NCI-H2196 treated with DMSO at 0.1 percent for 48 hours (cell line): ENCODE measurements around the gene MBP.

ENCODE experiments used
- DNase-seq: peaks from one replicate; lab custom pipeline; 2025; ENCODE audit not compliant: unreplicated experiment; lab: John Stamatoyannopoulos, UW

MBP gene

DNA sequence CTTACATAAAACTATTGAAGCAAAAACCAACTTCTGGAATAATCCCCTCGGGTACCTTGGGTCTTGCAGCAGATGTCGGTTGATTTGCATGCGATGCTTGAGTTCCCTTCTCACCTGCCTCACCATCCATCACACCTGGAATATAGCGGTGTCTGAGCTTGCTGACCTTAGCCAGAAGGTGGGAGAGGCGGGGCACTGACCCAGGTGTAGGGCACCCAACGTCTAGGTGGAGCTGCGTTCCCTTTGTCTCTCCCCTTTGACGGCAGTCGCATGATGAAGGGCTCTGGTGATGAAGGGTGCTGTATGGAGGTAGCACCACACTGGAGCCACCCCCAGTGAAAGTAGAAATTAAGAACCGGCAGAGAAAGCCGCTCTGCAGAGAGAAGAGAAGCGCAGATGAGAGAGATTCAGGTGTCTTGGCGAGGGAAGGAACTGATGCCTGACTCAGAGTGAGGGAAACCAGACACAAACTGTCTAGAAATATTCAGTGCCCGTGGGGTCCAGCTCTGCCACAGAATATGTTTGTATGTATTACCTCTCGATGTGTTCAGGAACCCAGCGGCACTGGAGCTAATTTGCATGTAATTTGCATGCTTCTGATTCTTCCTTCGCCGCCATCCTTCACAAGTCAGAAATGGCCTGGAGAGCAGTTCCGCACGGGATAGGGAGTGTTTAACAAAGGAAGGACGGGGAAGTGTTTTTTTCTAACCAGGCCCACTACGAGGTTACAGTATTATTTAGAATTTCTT lies 19.4 kb upstream of the MBP start:
- DNase-seq: no peak

DNA sequence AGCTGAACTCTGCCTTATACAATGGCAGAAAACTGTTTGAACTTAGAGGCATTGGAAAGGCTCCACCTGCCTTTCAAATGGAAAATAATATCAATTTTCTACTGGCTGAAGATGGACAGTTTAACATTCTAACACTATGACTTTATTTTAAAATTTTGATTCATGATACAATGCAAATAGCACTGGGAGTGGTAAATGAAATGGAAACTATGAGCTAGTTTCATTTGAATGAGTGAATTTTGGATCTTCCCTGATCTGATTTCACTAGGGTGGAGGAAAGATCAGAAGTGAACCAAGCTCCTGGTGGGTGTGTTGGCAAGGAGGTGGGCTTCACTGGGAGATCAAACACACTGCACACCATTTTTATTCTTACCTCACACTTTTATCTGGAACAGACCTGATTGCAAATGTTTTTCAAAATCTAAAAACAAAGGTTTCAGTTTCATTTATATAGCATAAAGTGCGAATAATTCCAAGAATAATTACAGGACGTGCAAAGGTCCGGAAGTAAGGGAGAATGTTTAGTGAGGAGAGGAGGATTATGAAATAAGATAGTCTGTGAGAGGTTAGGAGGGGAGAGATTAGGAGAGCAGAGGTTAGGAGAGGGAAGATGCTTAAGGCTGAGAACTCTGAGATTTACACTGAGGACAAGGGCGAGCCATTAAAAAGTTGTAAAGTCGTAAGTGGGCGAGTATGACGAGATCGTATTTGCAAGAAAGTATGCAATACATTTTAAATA lies 18.6 kb upstream of the MBP start:
- DNase-seq: no peak

DNA sequence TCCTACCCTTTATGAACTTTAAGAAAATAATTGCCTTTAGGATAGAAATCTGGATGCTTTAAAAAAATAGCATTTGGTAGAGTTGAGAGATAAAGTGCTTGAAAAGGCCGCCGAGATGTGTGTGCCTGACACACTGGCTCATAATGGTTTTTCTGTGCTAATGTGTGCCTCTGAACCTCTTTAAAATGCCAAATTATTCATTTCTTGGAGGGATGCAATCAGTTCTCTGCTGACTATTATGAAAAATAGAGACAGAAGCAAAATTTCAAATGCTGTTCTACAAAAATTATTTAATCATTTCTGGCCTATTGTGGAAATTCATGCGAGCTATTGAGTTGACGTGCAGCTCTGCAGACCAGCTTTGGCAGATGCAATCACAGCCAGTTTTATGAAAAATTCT lies 18.0 kb upstream of the MBP start:
- DNase-seq: no peak

DNA sequence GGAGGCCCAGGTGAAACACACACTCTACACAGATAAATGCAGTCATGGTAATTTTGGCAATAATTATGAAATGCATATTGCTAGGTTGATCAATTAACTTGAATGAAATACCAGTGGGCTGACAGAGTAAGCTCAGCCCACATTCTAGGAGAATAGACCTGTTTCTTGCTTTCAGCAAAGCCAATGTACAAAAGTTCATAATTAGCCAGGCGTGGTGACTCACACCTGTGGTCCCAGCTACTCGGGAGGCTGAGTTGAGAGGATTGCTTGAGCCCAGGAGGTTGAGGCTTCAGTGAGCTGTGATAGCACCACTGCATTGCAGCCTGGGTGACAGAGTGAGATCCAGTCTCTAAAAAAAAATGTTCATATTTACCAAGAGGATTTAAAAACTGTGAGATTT lies 15.7 kb upstream of the MBP start:
- DNase-seq: no peak

DNA sequence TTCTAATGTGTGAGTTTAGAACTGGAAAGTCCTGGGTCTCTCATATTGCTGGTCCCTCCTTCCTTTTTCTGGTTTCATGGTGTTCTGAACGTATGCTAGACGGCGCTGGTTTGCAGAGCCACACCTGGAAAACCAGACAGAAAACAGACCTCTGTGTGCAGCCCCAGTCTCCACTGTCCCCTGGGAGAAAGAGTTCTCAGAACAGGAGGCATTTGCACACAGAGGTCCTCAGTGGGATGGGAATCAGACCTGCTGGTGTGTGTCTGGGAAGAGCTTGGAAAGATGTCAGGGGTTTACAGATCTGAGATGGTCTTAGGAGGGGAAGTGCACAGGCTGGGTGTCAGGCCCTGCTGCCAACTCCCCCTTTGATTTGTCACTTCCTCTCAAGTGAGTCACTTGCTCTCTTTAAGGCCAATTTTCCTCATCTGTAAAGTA lies 14.9 kb upstream of the MBP start:
- no peak for DNase-seq

DNA sequence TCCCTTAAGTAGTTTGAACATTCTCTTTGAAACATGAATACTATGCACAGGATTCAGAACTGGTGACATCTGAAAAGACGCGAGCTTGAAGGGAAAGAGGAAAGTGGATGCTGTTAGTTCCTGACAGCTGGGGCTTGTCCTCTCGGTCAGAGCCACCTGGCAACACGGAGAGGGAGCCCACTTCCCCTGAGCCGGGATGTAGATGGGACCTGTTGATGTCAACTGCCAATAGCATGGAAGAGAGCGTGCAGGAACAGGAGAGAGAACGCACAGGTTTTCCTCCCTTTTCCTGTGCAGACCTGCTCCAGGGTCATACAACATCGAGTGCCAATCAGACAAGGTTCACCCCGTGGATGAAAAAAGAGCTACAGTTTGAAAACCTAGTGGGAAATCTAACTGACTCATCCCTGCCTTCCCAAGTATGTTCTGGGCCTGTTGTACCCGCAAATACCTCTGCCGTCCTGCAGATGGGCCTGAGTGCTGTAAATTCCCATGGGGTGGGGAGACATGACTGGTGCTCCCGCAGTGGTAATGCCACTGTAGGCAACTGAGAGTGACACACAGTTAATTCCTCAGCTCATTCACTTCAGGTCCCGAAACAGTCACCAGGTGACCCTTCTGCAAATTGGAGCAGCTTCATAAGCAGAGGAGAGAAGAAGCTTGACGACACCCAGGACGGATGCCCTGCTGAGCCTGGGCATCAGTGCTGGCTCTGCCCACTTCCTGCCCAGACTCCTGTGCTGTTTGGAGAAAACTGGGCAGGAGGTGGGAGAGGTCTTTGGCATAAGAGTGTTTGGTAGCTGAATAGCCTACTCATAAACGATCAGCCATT lies 13.9 kb upstream of the MBP start:
- no peak for DNase-seq

DNA sequence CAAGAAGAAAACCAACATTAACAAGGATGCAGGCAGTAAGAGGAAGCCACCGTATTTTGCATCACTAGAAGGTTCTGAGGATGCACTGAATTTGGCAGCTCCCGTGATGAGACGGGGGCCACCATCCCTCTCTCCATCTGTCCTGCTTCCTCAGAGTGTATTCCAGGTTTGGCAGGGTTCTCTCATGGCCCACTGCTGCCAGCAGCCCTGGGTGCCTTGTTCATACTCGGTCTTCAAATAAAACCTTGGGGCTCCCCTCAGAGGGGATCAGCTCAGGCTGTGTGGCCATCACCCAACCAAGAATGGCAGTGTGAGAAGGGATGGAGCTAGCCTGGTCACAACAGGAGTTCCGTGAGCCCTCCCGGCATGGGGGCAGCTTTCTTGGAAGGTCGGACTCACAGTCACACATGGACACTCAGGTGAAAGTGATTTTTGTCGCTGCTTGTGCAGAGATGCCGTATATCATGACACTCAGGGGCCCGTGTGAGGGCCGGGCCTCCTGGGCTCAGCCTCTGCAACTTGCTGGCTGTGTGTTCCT lies 12.8 kb upstream of the MBP start:
- DNase-seq: no peak

DNA sequence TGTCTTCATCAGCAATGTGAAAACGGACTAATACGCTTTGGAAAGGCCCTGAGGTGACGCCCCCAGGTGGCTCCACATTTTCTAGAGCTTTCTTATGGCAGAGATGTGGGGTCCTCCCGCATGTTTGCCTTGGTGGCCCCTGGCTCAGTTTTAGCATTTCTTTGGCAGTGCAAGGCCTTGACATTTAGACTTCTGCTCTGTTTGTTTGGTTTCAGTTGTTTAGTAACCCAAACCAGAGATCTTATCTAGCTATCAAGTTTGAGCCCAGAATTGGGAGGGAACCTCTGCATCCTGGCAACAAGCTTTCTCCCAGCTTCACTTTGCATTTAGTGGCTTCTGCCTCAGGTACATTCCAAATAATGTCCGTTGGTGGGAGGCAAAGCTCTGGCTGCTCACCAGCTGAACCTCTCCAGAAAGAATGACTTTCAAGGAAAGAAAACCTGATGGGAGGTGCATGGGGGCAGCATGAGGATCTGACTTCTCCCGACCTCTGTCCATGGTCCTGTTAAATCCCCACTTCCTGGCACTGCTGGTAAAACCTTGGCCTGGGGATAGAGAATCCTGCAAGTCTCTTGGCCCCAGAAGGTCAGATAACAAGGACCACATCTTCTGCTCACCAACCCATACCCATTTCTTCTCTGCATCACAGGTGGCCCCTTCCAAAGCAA lies 12.0 kb upstream of the MBP start:
- no peak for DNase-seq

DNA sequence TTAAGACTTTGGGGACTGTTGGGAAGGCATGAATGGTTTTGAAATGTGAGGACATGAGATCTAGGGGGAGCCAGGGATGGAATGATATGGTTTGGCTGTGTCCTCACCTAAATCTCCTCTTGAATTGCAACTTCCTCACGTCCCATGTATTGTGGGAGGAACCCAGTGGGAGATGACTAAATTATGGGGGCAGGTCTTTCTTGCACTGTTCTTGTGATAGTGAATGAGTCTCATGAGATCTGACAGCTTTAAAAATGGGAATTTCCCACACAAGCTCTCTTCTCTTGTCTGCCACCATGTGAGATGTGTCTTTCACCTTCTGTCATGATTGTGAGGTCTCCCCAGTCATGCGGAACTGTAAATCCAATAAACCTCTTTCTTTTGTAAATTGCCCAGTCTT lies 11.5 kb upstream of the MBP start:
- DNase-seq: no peak

DNA sequence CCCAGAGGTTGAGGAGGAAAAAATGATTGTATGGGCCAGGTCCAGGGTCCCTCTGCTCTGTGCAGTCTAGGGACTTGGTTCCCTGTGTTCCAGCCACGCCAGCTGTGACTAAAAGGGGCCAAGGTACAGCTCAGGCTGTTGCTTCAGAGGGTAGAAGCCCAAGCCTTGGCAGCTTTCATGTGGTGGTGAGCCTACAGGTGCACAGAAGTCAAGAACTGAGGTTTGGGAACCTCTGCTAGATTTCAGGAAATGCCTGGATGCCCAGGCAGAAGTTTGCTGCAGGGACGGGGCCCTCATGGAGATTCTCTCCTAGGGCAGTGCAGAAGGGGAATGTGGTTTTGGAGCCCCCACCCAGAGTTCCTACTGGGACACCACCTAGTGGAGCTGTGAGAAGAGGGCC lies 10.6 kb upstream of the MBP start:
- DNase-seq: no peak

DNA sequence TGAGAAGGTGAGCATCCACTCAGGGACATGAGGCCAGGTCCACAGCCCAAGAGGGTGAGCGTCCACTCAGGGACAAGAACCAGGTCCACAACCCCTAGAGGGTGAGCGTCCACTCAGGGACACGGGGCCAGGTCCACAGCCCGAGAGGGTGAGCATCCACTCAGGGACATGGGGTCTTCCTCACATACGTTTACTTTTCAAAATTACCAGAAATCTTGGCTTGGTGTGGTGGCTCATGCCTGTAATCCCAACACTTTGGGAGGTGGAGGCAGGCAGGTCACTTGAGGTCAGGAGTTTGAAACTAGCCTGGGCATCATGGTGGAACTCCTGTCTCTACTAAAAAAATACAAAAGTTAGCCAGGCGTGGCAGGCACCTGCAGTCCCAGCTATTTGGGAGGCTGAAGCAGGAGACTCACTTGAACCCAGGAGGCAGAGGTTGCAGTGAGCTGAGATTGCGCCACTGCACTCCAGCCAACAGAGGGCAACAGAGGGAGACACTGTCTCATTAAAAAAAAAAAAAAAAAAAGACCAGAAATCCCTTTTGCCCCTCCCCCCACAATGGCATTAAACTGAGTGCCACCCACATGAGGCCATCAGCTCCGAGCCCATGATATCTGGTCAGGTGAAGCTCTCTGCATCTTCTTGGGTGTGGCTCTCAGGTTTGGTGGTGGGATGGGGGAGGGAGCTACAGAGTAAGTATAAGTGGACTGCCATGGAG lies 9.0 kb upstream of the MBP start:
- DNase-seq: no peak

DNA sequence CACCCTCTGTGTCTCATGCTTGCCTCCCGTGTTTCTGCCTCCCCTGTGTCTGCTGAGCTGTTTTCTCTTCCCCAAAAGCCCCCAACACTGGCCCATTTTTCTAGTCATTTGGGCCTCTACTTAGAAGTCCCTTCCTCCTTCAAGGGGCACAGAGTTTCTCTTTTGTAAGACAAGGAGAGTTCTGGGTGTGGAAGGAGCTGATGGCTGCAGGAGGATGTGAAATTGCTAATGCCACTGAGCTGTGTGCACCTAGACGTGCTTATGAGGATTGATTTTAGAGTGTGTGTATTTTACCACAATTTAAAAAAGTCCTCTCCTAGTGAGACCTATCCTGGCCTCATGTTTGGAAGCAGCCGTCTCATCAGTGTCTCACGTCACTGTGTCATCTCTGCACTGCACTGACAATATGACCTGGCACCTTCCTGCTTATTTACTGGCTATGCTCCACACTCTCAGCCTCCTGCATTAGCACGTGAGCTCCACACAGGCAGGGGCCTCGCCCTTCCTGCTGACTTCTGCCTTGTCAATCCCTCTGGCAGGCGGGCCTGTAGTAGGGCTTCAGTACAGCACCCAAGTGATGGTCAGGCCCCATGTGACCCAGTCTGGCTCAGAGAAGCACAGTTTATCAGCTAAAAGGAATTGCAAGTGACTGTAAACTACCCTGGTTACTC lies 8.0 kb upstream of the MBP start:
- DNase-seq: no peak

DNA sequence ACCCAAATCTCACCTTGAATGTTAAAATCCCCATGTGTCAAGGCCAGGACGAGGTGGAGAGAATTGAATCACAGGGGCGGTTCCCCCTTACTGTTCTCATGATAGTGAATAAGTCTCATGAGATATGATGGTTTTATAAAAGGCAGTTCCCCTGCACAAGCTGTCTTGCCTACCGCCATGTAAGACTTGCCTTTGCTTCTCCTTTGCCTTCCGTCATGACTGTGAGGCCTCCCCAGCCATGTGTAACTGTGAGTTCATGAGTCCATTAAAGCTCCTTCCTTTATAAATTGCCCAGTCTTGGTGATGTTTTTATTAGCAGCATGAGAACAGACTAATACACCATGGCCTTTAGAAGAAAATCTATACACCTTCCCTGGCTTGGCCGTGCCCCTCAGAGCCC lies 7.4 kb upstream of the MBP start:
- DNase-seq: no peak

DNA sequence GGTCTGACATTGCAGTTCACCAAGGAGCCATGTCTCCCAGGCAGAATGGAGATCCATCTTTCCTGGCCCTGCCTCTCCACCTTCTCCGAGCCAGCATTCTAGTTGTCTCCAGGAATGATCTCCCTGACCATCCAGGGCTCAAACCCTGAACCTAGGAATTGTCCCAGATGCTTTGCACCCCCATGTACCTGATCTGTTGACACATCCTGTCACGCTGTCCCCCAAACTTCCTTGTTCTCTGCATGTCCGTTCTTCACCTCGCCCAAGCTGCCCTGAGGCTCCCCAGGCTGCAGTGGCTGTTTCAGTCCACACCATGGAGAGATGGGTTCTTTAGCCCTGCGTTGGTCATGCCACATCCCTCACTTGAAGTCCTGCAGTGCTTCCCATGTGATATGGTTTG lies 7.0 kb upstream of the MBP start:
- no peak for DNase-seq

DNA sequence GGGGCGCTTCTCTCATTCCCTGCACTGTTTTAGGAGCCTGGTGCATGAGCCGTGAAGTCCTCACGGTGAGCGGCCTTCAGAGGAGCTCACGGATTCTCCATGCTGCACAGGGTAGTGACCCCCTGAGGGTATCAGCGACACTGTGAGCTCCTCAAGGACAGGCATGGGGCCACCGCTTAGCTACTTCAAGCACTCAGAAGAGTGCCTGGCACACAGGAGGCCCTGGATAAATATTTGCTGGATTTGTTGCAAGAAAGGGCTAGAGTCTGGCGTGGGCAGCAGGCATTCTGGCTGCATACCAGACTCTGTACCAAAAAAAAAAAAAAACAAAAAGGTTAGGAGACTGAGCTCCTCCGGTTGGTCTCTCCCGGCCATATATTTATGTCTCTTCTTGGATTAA lies 5.7 kb upstream of the MBP start:
- DNase-seq: no peak

DNA sequence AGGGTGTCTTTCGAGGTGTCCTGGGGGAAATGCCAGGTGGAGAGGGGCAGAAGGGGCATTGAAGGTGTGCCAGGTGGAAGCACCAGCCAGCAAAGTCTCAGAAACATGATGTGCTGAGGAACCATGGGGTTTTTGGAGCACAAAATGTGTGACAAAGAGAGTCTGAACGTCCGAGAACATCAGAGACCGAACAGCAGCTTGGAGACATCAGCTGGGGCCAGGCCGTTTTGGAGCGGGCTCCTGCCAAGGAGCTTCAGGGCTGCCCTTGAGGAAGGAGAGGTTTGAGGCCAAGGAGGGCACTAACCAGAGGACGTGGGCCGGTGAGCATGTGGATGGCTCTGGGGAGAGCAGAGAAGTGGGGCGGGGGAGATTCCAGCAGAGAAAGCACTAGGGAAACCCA lies 5.3 kb upstream of the MBP start:
- DNase-seq: no peak

DNA sequence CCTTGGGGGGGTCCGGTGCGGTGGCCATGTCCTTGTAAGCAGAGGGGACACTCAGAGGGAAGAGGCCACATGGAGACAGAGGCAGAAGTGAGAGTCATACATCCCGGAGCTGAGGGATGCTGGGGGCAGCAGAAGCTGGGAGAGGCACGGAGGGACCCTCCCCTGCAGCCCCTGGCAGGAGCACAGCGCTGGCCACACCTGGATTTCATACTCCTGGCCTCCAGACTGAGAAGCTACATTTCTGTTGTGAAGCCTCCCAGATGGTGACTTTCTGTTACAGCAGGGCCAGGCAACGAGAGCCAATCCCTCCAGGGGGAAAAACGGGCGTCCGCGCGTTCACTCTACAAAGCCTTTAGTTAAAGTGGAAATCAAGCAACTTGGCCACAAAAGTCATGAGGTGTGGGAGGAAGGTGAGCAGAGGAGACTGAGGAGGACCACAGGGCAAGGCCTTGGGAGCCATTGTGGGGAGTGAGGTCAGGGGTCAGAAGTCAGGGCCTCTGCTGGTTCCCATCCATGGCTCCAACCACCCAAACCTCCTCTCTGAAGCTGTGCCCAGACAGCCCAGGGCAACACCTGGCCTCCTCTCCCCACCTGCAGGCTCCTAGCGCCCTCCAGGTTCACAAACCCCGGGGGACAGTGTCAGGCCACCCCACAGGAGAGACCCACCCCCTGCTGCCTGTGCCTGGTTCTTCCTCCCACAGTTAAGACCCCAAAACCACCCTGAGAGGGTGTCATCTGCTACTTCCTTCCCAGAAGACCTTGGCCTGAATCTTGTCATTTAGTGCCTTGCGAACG lies 4.5 kb upstream of the MBP start:
- DNase-seq: no peak

DNA sequence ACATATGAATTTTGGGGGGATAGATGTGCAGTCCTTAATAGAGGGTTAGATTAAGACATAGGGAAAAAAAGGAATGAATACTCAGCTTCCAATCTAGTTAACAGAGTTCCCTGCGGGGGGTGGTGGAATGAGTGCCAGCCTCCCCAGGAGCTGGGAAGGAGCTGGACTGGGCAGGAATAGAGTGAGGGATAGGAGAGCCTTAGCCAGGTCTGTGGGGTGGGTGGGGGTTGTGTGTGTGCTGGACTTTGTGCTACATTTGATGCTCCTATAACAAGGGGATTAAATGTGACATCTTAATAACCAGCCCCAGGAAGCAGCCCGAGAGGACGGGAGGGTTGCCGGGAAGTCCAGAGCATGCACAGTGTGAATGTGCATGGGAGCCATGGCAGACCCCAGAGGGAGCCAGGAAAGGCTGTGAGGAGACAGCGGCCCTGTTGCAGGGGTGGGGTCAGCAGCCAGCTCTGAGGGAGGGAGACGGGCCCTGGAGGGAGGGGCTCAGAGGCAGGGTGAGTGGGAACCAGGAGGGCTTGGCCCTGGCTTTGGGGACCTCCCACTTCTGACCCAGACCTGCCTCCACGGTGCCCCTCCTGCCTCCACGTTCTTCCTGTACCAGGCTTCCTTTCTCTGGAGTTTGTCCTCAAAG lies 3.6 kb upstream of the MBP start:
- no peak for DNase-seq
